Esophagus muscularis mucosa (tissue), 4 donors: Measurements from ENCODE around the gene POU2AF3. TPM values are rescaled to one million over a fixed set of nuclear protein-coding genes. Genes with fewer than 3 reads are reported as not detected.

Experiments
- DNase-seq: peaks from one replicate; pipeline ENCODE4 v3.0.0-alpha.2; 2017; ENCODE audit errors: extremely low spot score
- H3K27ac ChIP-seq, 4 donors: fragments of 200-600 bp; sonication (generic); replicated peaks in 1 of 4; 1 replicate in 3 of 4; 2 replicates in 1 of 4; pipeline ENCODE4 v1.5.1; 2016 to 2019; ENCODE audit warnings: mild to moderate bottlenecking in 1 of 4
- H3K27me3 ChIP-seq, 4 donors: fragments of 200-600 bp; sonication (generic); one replicate each; pipeline versions ENCODE4 v1.5.1 to v1.6.0; 2016 to 2019
- H3K36me3 ChIP-seq, 4 donors: fragments of 200-600 bp; sonication (generic); one replicate each; pipeline ENCODE4 v1.5.1; 2016 to 2019
- H3K4me1 ChIP-seq, 4 donors: fragments of 200-600 bp; sonication (generic); one replicate each; pipeline ENCODE4 v1.5.1; 2016 to 2019
- H3K4me3 ChIP-seq, 4 donors: fragments of 200-600 bp; sonication (generic); 1 replicate in 2 of 4; 2 replicates in 2 of 4; pipeline ENCODE4 v1.5.1; 2016 to 2019; ENCODE audit warnings: mild to moderate bottlenecking in 4 of 4, moderate library complexity in 1 of 4
- H3K9me3 ChIP-seq, 4 donors: fragments of 200-600 bp; sonication (generic); 1 replicate in 3 of 4; 2 replicates in 1 of 4; pipeline ENCODE4 v1.5.1; 2016 to 2019
- EP300 ChIP-seq: sonication (generic); formaldehyde crosslinking; IDR thresholded peaks from one replicate; pipeline ENCODE4 v1.6.1; 2017; ENCODE audit warnings: antibody characterized with exemption
- POLR2A ChIP-seq: fragments of 450-650 bp; IDR thresholded peaks from one replicate; pipeline ENCODE4 v1.6.1; 2017; ENCODE audit warnings: antibody characterized with exemption, moderate library complexity, mild to moderate bottlenecking, low read depth
- POLR2AphosphoS5 ChIP-seq, 2 donors: sonication (generic); formaldehyde crosslinking; IDR thresholded peaks; one replicate each; pipeline ENCODE4 v1.6.1; 2017; ENCODE audit warnings: antibody characterized with exemption in 2 of 2
- WGBS: methylation state at CpG from one replicate; pipeline ENCODE4 v1.1.5; 2018; 5-methylcytosine and 5-hydroxymethylcytosine counted together
- intact Hi-C: fragments of 100-400 bp; cut with DNase I; formaldehyde crosslinking; loops from one replicate; pipeline ENCODE4 v1.15.1; 2023
- total RNA-seq, 4 donors: library from RNA; depleted of rRNA; stranded (reverse); fragments of >200 nt; gene quantifications; one replicate each; pipeline versions ENCODE4 v1.1.0 to v1.2.1, GENCODE V29; 2016
- TF ChIP-seq, protein P1 (sequence below), 3 experiments: fragments of 200-600 bp in 2 of 3; fragments of 450-650 bp in 1 of 3; sonication (generic) in 2 of 3; IDR thresholded peaks; one replicate each; pipeline ENCODE4 v1.5.1; 2017 to 2019; ENCODE audit warnings: antibody characterized with exemption in 3 of 3, mild to moderate bottlenecking in 2 of 3, moderate library complexity in 1 of 3

The POU2AF3 gene
- total RNA-seq, 4 donors from 2014 or later = 0.99 to 2.9 (median 2.2) TPM; not detected in 1

DNA sequence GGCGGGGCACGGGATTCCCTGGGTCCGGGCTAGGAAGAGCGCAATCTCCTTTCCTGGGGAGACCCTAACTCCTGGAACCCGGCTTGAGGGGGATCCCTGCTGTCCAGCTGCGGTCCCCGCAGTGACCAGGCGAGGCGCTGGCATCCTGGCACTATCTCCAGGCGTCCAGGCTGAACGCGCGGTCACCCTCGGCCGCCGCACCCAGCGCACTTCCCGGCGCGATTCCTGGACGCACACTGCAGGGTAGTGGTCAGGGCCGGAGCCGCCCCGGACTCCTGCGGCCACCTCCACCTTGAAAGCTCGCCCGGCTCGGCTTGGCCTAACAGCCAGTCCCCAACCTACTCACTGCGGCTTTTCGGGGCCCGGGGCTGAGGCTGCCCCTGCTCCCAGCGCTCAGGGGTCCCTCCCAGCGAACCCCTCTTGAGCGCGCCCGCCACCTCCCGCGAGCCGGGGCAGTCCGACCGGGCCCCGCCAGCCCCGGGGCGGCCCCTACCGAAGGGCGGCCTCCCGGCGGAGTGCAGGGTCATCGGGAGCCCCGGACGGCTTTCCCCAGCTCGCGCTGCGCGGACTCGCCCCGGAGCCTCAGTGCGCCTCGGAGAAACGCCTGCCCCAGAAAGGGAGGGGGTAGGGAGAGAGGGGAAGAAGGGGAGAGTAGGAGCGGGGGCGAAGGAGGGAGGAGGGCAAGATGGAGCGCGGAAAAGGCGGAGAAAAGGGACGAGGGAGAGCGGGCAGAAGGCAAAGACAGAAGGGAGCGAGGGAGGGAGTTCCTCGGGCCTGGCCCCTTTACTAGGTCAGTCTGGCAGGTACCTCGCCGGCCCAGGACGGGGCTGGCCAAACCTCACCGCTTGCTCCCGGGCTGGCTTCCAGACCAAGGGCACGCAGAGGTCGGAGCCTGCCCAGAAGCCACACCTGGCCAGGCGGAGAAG lies 1.0 kb downstream of the POU2AF3 start:
- WGBS = 3% methylated on average over 44 of the region's 77 CpGs
- intact Hi-C loops = loop anchor here (5.0 to 10.0 kb wide), 2 partner anchors 55 to 123 kb away; no protein-coding TSS in a partner anchor
- DNase-seq = peak; percentile 89

GRCh38 chr11:111300569-111300968 lies 2.2 kb downstream of the POU2AF3 start:
- H3K4me3 ChIP-seq = no peak overlapping the region
- H3K4me1 ChIP-seq = peaks cover 7 to 42% (median 34%) of the 10 kb centered on the region in 4 donors
- H3K27ac ChIP-seq = peak overlapping the region in 1 of 4 donors; percentile 83
- peak; percentile 55 for DNase-seq
- no peaks in the 10 kb centered on the region for H3K36me3 ChIP-seq
- WGBS = 97% methylated on average over 9 of the region's 9 CpGs
- intact Hi-C loops = loop anchor here (10.0 kb wide), 1 partner anchor 54 kb away; no protein-coding TSS in a partner anchor
- TF ChIP-seq EP300 (no peak), POLR2AphosphoS5 (IDR thresholded peaks at IDR 0.05) (no peak), POLR2A (no peak)
- TF ChIP-seq, protein P1, sequence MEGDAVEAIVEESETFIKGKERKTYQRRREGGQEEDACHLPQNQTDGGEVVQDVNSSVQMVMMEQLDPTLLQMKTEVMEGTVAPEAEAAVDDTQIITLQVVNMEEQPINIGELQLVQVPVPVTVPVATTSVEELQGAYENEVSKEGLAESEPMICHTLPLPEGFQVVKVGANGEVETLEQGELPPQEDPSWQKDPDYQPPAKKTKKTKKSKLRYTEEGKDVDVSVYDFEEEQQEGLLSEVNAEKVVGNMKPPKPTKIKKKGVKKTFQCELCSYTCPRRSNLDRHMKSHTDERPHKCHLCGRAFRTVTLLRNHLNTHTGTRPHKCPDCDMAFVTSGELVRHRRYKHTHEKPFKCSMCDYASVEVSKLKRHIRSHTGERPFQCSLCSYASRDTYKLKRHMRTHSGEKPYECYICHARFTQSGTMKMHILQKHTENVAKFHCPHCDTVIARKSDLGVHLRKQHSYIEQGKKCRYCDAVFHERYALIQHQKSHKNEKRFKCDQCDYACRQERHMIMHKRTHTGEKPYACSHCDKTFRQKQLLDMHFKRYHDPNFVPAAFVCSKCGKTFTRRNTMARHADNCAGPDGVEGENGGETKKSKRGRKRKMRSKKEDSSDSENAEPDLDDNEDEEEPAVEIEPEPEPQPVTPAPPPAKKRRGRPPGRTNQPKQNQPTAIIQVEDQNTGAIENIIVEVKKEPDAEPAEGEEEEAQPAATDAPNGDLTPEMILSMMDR (IDR thresholded peaks at IDR 0.05) = no peak
- H3K27me3 ChIP-seq = peaks cover 0 to 10% (median 0%) of the 10 kb centered on the region in 4 donors
- no peaks in the 10 kb centered on the region for H3K9me3 ChIP-seq

More for the DNA sequence above, 1.0 kb downstream of the POU2AF3 start:
- peak overlapping the region; percentile 65 to 71 (median 70) for H3K4me3 ChIP-seq
- H3K4me1 ChIP-seq = peaks cover 7 to 42% (median 34%) of the 10 kb centered on the region in 4 donors
- H3K9me3 ChIP-seq = no peaks in the 10 kb centered on the region
- TF ChIP-seq POLR2A (no peak), POLR2AphosphoS5 (IDR thresholded peaks at IDR 0.05) (peak; percentile 23 to 30)
- TF ChIP-seq, protein P1 (IDR thresholded peaks at IDR 0.05) = peak; percentile 55 to 69 (median 57)
- no peaks in the 10 kb centered on the region for H3K36me3 ChIP-seq
- peak overlapping the region; percentile 78 to 89 (median 85) for H3K27ac ChIP-seq
- H3K27me3 ChIP-seq = peaks cover 0 to 10% (median 0%) of the 10 kb centered on the region in 4 donors

- peaks cover 7 to 42% (median 34%) of the 10 kb centered on the region in 4 donors for H3K4me1 ChIP-seq
- intact Hi-C loops = loop anchor here (10.0 kb wide), 1 partner anchor 54 kb away; no protein-coding TSS in a partner anchor
- 95% methylated on average over 5 of the region's 5 CpGs for WGBS
- DNase-seq = peak; percentile 89
- H3K27ac ChIP-seq = no peak overlapping the region
- H3K9me3 ChIP-seq = no peaks in the 10 kb centered on the region
- peaks cover 0 to 10% (median 0%) of the 10 kb centered on the region in 4 donors for H3K27me3 ChIP-seq
- TF ChIP-seq POLR2A (no peak), POLR2AphosphoS5 (IDR thresholded peaks at IDR 0.05) (no peak), EP300 (no peak)
- TF ChIP-seq, protein P1 (IDR thresholded peaks at IDR 0.05) = no peak
- H3K4me3 ChIP-seq = no peak overlapping the region
- H3K36me3 ChIP-seq = no peaks in the 10 kb centered on the region
Observed at GRCh38 chr11:111301004-111301841, 2.9 kb downstream of the POU2AF3 start.

DNA sequence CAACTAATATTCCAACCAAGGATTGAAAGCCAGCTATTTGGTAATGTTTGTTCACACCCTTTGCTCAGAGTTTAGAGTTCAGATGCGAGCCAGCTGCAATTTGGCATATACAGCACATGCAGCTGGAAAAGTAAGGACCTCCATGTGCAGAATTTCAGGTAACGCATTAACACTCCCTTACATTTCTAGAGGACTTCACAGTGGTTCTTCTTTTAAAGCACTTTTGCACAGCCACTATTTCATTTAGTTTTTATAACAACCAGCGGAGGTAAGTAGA lies 3.4 kb downstream of the POU2AF3 start:
- DNase-seq = peak; percentile 21
- Histone ChIP-seq H3K27me3 (peaks cover 0 to 10% (median 0%) of the 10 kb centered on the region in 4 donors), H3K9me3 (no peaks in the 10 kb centered on the region), H3K36me3 (no peaks in the 10 kb centered on the region), H3K4me1 (peaks cover 7 to 42% (median 34%) of the 10 kb centered on the region in 4 donors), H3K27ac (no peak overlapping the region), H3K4me3 (no peak overlapping the region)
- intact Hi-C loops = loop anchor here (10.0 kb wide), 1 partner anchor 53 kb away; no protein-coding TSS in a partner anchor
- WGBS = 86% methylated on average over 3 of the region's 3 CpGs
- TF ChIP-seq, protein P1 (IDR thresholded peaks at IDR 0.05) = no peak
- TF ChIP-seq EP300 (no peak), POLR2AphosphoS5 (IDR thresholded peaks at IDR 0.05) (no peak), POLR2A (no peak)
